ENCODE data around the gene FBXO38.

DNA sequence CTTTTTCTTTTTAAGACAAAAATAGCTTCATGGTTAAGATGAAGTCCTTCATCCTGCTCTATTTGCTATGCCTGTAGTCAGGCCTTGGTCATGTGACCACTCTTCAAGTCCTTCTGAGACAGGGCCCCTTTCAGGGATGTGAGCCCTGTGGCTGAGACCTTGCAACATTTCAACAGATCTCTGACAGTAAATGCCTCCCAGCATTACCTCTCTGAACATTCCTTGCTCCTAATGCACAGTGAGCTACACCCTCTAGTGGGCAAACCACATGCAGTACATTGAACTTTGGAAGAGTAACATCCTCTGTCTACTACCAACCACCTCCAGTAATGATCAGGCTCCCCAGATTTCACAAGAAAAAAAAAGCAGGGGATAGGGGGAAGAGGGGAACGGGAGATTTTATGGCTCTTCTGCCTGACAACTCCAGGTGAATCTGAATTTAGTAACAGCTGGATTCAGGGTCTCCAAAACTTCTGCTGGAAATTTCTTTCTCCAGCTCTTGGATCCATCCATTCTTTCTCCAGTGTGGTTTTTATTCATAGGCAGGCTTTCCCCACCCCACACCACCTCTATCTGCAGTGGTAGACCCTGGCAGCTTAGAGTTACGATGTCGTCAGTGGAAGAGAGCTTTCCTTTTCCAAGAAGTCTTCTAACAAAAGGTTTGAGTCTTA, 8.9 kb upstream of the FBXO38 start:
- no peak for TF ChIP-seq ZNF670 (CRISPR knock-in tag; IDR thresholded peaks at IDR 0.05; ENCODE audit: borderline replicate concordance)
- TF ChIP-seq, protein P1, sequence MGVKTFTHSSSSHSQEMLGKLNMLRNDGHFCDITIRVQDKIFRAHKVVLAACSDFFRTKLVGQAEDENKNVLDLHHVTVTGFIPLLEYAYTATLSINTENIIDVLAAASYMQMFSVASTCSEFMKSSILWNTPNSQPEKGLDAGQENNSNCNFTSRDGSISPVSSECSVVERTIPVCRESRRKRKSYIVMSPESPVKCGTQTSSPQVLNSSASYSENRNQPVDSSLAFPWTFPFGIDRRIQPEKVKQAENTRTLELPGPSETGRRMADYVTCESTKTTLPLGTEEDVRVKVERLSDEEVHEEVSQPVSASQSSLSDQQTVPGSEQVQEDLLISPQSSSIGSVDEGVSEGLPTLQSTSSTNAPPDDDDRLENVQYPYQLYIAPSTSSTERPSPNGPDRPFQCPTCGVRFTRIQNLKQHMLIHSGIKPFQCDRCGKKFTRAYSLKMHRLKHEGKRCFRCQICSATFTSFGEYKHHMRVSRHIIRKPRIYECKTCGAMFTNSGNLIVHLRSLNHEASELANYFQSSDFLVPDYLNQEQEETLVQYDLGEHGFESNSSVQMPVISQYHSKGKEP (CRISPR knock-in tag; IDR thresholded peaks at IDR 0.05): no peak
- no peak for TF ChIP-seq RNF2 (conservative IDR thresholded peaks at IDR 0.05; ENCODE audit: low read depth)
- no peak for TF ChIP-seq SIN3B (IDR thresholded peaks at IDR 0.05; ENCODE audit: low read length)
- TF ChIP-seq ATAD3A (CRISPR knock-in tag; IDR thresholded peaks at IDR 0.05): no peak
- no peak for TF ChIP-seq ZNF891 (CRISPR knock-in tag; IDR thresholded peaks at IDR 0.05)
- TF ChIP-seq, protein P2, sequence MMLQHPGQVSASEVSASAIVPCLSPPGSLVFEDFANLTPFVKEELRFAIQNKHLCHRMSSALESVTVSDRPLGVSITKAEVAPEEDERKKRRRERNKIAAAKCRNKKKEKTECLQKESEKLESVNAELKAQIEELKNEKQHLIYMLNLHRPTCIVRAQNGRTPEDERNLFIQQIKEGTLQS (CRISPR knock-in tag; IDR thresholded peaks at IDR 0.05): no peak
- no peak for TF ChIP-seq JUND (CRISPR knock-in tag; IDR thresholded peaks at IDR 0.05)
- no peak for TF ChIP-seq FOXM1 (CRISPR knock-in tag; IDR thresholded peaks at IDR 0.05)
- TF ChIP-seq ZNF296 (CRISPR knock-in tag; conservative IDR thresholded peaks at IDR 0.05): no peak

Data from HepG2 (cell line).